Effector memory CD8-positive, alpha-beta T cell (primary cell): ENCODE data around the gene USH2A.

Source experiments
- ATAC-seq: fragments of 150-1000 bp; cut with Tn5 transposase; replicated peaks from 2 replicates; pipeline ENCODE4 v1.10.0; 2021; ENCODE audit warnings: mild to moderate bottlenecking, moderate library complexity
- DNase-seq, 3 experiments: peaks; one replicate each; pipeline ENCODE4 v3.0.0; 2021
- H3K27ac Mint-ChIP-seq, 2 donors: one replicate each; pipeline ENCODE4 v1.8.0; 2022; ENCODE audit warnings: mild to moderate bottlenecking in 2 of 2, mixed read lengths in 2 of 2, moderate library complexity in 2 of 2
- H3K27me3 Mint-ChIP-seq, 2 donors: one replicate each; pipeline ENCODE4 v1.8.0; 2022; ENCODE audit warnings: mixed read lengths in 2 of 2
- H3K36me3 Mint-ChIP-seq: one replicate; pipeline ENCODE4 v1.8.0; 2022; ENCODE audit warnings: mild to moderate bottlenecking, moderate library complexity, mixed read lengths; ENCODE audit not compliant: insufficient read depth
- H3K4me1 Mint-ChIP-seq, 2 donors: one replicate each; pipeline ENCODE4 v1.8.0; 2022; ENCODE audit warnings: low read depth in 2 of 2, mixed read lengths in 2 of 2
- H3K4me3 Mint-ChIP-seq, 2 donors: one replicate each; pipeline ENCODE4 v1.8.0; 2022; ENCODE audit warnings: mild to moderate bottlenecking in 2 of 2, mixed read lengths in 2 of 2, moderate library complexity in 2 of 2
- H3K9me3 Mint-ChIP-seq, 2 donors: one replicate each; pipeline ENCODE4 v1.8.0; 2022; ENCODE audit warnings: mixed read lengths in 2 of 2

Gene USH2A

DNA sequence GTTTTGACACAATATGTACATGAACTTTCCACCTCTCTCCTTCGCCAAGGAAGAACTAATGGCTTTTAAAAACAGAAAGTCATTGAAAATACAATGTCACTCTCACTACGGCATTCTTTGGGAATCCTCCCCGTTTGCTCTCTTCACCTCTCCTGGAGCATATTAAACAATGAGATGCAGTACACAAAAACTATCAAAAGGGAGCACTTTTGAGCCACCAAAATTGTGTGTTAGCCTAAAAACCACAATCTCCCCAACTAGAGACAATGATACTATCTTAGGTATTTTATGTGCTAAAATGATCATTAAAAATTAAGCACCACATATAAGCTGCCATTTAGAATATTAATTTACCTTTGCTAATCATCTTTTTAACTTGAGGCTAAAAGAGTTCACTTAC lies 430.6 kb downstream of the USH2A start:
- Mint-ChIP-seq H3K27ac (no peak overlapping the region), H3K36me3 (no peaks in the 10 kb centered on the region), H3K4me3 (no peak overlapping the region), H3K27me3 (no peaks in the 10 kb centered on the region), H3K9me3 (peaks cover 7 to 21% of the 10 kb centered on the region in 2 donors), H3K4me1 (no peaks in the 10 kb centered on the region)
- ATAC-seq: no peak
- no peak for DNase-seq

DNA sequence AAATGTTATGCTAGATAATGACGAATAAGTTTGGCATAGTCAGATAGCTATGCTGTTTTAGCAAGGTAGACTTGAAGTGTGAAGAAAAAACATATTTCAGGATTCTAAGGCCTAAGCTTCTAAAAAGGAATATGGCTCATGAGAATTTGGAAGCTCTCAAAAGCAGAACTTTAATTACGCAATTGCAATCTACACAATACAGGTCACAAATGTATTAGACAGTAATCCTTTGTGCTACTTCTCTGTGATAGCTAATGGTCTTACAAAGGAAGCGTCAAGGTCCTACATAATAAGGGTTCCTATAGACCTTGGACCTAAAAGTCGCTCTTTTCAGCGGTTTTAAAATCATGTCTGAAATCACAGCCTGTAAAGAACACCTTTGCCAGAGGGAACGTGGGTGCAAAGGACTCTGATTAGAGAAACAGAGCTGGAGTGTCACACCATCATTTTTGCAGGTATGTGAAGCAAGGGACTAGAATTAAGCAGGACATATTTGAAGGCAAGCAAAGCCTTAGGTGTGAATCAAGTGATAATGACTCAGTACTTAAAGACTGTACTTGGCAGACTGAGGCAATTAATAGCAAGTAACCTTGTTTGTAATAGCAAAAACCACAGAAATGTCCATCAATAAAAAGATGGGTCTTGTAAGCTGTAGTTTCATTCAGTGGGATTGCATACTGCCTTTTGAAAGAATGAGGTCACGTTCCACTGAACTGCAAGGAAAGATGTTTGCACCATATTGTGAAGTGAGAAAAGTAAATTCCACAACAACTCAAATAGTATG lies 436.0 kb downstream of the USH2A start:
- no peaks in the 10 kb centered on the region for H3K36me3 Mint-ChIP-seq
- ATAC-seq (no peak), DNase-seq (no peak)
- H3K27me3 Mint-ChIP-seq: no peaks in the 10 kb centered on the region
- H3K27ac Mint-ChIP-seq: no peak overlapping the region
- H3K4me3 Mint-ChIP-seq: no peak overlapping the region
- peaks cover 12 to 31% of the 10 kb centered on the region in 2 donors for H3K9me3 Mint-ChIP-seq
- no peaks in the 10 kb centered on the region for H3K4me1 Mint-ChIP-seq

DNA sequence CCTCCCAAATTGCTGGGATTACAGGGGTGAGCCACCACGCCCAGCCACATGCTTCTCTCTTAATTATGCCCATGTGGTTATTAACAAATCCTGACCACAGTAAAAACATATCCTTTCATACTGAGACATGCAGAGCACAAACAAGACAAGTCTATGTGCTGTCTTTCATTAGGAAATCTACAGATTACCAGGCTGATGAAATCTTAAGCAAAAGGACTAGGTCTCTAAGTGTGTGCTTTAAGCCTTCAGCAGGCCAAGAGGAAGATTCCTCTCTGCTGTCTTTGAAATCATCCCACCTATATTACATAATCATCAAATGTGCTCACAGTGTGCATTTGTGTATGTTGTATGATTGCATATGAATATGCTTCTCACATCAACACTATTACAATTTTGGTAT lies 436.8 kb downstream of the USH2A start:
- Mint-ChIP-seq H3K36me3 (no peaks in the 10 kb centered on the region), H3K27me3 (no peaks in the 10 kb centered on the region), H3K9me3 (peaks cover 12 to 35% of the 10 kb centered on the region in 2 donors), H3K4me3 (no peak overlapping the region), H3K27ac (no peak overlapping the region), H3K4me1 (no peaks in the 10 kb centered on the region)
- ATAC-seq: no peak
- DNase-seq: no peak

DNA sequence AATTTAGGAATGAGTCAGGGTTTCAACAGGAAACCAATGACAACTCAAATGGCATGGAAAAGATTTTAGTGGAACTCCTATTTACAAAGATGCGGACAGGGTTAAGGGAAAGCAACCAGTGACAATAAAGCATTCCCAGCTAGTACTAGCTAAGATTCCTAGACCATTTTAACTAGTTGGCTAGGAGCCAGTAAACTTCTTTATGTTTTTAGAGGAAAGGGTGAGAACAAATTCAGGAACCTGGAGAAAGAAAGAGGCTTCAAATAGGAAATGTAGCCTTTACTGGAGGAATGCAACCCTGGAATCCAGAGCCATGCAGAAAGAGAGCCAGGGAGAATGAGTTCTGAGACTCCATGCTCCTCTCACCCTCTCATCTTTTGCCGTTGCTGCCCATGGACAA lies 439.6 kb downstream of the USH2A start:
- Mint-ChIP-seq H3K4me3 (no peak overlapping the region), H3K36me3 (no peaks in the 10 kb centered on the region), H3K9me3 (peaks cover 7 to 21% of the 10 kb centered on the region in 2 donors), H3K4me1 (no peaks in the 10 kb centered on the region), H3K27me3 (no peaks in the 10 kb centered on the region), H3K27ac (no peak overlapping the region)
- DNase-seq (no peak), ATAC-seq (no peak)

DNA sequence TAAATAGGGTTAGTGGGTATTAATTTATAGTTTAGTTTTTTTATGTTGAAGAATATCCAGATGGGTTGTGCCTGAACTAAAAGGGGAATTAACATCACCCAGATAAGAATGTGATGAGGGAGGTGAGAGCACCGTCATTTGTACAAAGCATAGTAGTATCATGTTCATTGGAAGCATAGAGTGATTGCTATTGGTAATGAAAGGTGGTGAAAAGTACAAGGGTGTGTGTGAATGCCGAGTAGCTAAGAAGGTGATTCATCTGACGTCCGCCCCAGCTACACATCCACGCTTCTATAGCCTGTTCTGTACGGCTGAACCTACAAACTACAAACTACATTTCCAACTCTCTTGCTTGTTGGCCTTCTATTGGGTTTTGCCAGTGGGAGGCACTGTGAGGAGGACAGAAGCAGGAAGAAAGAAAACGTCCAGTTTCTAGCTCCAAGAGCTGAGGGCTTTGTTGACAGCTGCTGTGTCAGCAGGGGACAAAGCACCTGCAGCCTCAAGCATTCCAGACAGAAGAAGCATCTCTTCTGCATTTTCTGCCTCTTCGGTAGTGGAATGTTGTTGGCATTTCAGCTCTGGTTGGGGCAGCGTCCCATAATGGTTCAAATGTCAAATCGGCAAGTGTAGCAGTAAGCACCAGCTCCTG lies 451.3 kb downstream of the USH2A start:
- ATAC-seq (no peak), DNase-seq (no peak)
- Mint-ChIP-seq H3K4me1 (no peaks in the 10 kb centered on the region), H3K4me3 (no peak overlapping the region), H3K9me3 (peaks cover 9 to 10% of the 10 kb centered on the region in 2 donors), H3K27me3 (no peaks in the 10 kb centered on the region), H3K27ac (no peak overlapping the region), H3K36me3 (no peaks in the 10 kb centered on the region)

DNA sequence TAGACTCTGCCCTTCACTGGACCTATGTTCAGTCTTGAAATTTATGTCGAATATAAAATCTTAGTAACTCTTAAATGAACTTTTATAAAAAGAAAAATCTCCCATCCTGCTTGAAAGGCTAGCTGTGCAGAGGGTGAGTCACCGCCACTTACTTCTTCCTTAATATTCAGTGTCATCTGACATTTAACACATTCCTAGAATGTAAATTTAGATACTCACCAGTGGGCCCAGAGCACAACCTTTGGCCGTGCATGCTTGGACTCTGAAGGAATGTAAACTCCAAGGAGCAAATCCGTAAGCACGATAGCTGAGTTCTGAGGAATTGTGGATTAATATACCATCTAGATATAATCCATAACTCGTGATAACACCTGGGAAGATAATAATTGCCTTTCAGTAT lies 452.8 kb downstream of the USH2A start:
- Mint-ChIP-seq H3K27ac (no peak overlapping the region), H3K9me3 (peaks cover 8 to 9% of the 10 kb centered on the region in 2 donors), H3K36me3 (no peaks in the 10 kb centered on the region), H3K4me1 (no peaks in the 10 kb centered on the region), H3K27me3 (no peaks in the 10 kb centered on the region), H3K4me3 (no peak overlapping the region)
- ATAC-seq: no peak
- DNase-seq: no peak

DNA sequence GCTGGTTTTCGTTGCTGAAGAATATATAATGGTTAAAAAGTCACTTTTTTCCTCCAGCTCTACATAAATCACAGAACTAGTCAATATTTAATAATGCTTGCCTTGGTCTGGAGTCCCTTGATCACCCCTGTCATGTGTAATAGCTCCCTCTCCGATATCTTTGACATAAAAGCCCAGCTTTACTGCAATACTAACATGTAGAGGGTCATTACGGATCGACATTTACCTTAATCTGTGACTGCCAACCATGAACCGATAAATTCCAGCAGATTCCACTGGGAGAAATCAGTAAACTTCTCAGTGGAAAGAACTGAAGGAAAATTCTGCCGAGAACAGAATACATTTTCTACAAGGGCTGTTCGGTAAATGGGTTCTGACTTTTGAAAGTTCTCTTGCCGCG lies 459.6 kb downstream of the USH2A start:
- Mint-ChIP-seq H3K36me3 (no peaks in the 10 kb centered on the region), H3K27me3 (no peaks in the 10 kb centered on the region), H3K4me1 (no peaks in the 10 kb centered on the region), H3K27ac (no peak overlapping the region), H3K9me3 (peaks cover 0 to 8% of the 10 kb centered on the region in 2 donors), H3K4me3 (no peak overlapping the region)
- no peak for ATAC-seq
- DNase-seq: no peak

DNA sequence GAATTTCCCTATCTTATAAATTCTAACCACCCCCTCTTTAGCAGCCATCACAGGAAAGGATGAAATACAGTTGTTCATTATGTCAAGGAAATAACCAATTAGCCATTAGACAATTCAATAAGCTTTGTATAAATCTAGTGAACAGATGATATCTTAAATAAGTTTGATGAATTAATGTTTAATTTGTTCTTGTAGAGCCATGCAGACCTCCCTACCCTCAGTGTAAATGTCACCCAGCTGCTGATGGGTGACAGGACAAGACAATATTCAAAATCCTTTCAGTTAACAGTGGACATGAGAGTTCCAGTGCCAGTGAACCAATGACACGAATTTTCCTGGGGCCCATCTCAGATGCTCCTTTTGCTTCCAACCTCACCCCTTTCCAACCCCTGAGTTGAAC lies 460.2 kb downstream of the USH2A start:
- Mint-ChIP-seq H3K4me1 (no peaks in the 10 kb centered on the region), H3K36me3 (no peaks in the 10 kb centered on the region), H3K27ac (no peak overlapping the region), H3K9me3 (peaks cover 0 to 12% of the 10 kb centered on the region in 2 donors), H3K4me3 (no peak overlapping the region), H3K27me3 (no peaks in the 10 kb centered on the region)
- ATAC-seq (no peak), DNase-seq (no peak)

DNA sequence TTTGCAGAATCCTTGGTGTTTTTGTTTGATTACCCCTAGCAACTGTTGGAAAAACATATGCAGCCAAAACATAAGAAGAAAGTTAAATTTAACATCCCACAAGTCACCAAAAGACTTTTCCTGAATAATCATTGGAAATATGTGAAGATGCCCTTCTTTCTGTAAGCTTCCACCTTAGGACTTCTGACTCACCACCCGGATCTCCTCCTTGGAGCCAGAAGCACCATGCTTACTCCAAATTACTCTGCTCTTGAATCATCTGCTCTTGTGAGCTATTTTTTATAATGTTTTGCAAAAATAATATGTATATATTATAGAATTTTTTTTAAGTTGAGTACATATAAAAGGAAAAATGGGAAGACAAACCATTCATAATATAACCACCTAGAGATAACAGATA lies 464.4 kb downstream of the USH2A start:
- Mint-ChIP-seq H3K27me3 (no peaks in the 10 kb centered on the region), H3K4me1 (no peaks in the 10 kb centered on the region), H3K4me3 (no peak overlapping the region), H3K27ac (no peak overlapping the region), H3K9me3 (peaks cover 7 to 17% of the 10 kb centered on the region in 2 donors), H3K36me3 (no peaks in the 10 kb centered on the region)
- ATAC-seq (no peak), DNase-seq (no peak)

DNA sequence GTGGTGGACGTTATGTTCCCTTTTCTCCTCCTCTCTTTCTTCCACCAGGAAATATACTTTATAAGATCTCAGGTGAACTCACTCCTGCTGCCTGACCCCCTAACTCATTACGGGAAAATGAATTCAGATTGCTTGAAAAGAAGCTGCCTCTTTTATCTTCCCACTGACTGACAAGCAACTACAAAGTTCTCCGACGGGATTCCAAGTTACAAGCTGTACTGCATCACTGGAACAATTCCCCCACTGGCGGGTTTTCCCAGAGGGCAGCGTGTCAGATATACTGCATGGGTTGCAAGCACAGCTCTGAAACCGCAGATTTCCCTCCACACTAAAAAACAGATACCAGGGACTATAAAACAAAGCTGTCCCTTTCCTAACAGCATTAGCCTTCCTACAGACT lies 465.6 kb downstream of the USH2A start:
- H3K27me3 Mint-ChIP-seq: no peaks in the 10 kb centered on the region
- H3K9me3 Mint-ChIP-seq: peaks cover 7 to 12% of the 10 kb centered on the region in 2 donors
- ATAC-seq (no peak), DNase-seq (no peak)
- H3K27ac Mint-ChIP-seq: no peak overlapping the region
- H3K4me3 Mint-ChIP-seq: no peak overlapping the region
- H3K4me1 Mint-ChIP-seq: no peaks in the 10 kb centered on the region
- H3K36me3 Mint-ChIP-seq: no peaks in the 10 kb centered on the region

DNA sequence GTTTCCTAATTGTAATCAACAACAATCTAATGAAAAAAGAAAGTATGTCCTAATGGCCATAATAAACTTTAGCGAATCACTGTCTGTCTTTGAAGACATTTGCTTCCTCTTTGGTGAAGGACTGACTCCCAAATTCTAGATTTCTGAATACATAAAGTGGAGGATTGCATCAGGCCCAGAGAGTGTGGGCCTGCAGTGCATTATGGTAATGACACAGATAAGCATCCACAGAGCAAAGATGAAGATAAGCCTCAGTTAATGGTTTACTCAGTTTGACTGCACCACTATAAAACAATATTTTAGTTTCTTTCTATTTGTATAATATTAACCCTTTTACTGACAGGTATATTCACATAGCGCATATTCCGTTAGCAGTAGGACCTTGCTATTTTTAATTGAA lies 490.7 kb downstream of the USH2A start:
- DNase-seq (no peak), ATAC-seq (no peak)
- H3K36me3 Mint-ChIP-seq: no peaks in the 10 kb centered on the region
- H3K4me1 Mint-ChIP-seq: no peaks in the 10 kb centered on the region
- no peaks in the 10 kb centered on the region for H3K27me3 Mint-ChIP-seq
- no peak overlapping the region for H3K27ac Mint-ChIP-seq
- H3K4me3 Mint-ChIP-seq: no peak overlapping the region
- H3K9me3 Mint-ChIP-seq: peaks cover 0 to 6% of the 10 kb centered on the region in 2 donors

DNA sequence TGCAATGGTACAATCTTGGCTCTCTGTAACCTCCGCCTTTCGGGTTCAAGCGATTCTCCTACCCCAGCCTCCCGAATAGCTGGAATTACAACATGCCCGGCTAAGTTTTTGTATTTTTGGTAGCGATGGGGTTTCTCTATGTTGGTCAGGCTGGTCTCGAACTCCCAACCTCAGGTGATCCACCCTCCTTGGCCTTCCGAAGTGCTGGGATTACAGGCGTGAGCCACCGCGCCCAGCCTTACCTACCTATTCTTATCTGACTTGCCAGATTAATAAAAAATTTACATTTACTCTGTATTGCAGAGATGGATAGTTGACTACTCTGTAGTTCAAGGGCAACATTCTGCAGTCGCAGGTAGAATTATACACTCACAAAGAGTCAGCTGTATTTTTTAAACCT lies 496.6 kb downstream of the USH2A start:
- ATAC-seq (no peak), DNase-seq (no peak)
- Mint-ChIP-seq H3K4me3 (no peak overlapping the region), H3K4me1 (no peaks in the 10 kb centered on the region), H3K27ac (no peak overlapping the region), H3K36me3 (no peaks in the 10 kb centered on the region), H3K27me3 (no peaks in the 10 kb centered on the region), H3K9me3 (peaks cover 0 to 2% of the 10 kb centered on the region in 2 donors)

DNA sequence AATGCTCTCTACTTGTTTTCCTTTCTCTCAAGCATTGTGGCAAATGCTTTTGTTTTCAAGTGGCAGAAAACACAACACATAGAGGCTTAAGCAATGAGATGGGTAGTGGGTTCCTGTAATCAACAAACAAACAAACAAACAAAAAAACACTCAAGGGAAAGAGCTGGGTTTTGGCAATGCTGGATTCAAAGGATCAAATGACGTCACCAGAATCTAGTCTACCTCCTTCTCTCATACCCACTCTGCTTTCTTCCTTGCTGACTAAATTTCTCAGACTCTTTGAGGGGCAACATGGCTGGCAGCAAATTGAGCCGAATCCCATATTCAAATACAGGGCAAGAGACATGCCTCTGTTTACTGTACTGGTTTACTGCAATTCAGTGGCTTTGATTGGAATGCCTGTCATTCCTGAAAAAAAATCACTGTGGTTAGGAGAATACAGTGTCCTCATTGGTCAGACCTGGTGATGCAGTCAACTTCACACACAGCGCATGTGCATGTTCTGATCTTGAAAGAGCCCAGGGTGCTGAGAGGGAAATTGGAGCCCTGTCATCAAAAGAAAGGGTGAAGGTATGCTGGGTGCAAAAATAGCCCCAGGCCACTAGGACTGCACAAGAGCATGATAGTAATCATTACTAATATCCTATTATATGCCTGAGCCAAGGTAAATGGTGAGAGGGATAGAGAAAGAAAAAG lies 500.0 kb downstream of the USH2A start:
- ATAC-seq (no peak), DNase-seq (no peak)
- Mint-ChIP-seq H3K4me3 (no peak overlapping the region), H3K27me3 (no peaks in the 10 kb centered on the region), H3K4me1 (no peaks in the 10 kb centered on the region), H3K36me3 (no peaks in the 10 kb centered on the region), H3K9me3 (peaks cover 0 to 3% of the 10 kb centered on the region in 2 donors), H3K27ac (no peak overlapping the region)
